Lung (tissue), 10 donors: ENCODE data around the gene DDTL. TPM values are rescaled to one million over a fixed set of nuclear protein-coding genes. Genes with fewer than 3 reads are reported as not detected.
"Not testable (repeated sequence)": the region's sequence is repeated elsewhere in the genome, so short reads cannot be mapped to it uniquely, and the experiment has no call there.

ENCODE experiments used
- ATAC-seq: fragments of 200-7000 bp; cut with Tn5 transposase; one replicate; pipeline ENCODE4 v1.9.1; 2020; ENCODE audit warnings: moderate number of reproducible peaks; ENCODE audit not compliant: insufficient read depth, low FRiP score
- DNase-seq, 3 donors: peaks; one replicate each; pipeline ENCODE4 v3.0.0-alpha.2; 2013 to 2017
- H3K27ac ChIP-seq, 2 donors: one replicate each; pipeline ENCODE4 v1.5.1; 2013; ENCODE audit warnings: mild to moderate bottlenecking in 2 of 2, moderate library complexity in 2 of 2, control low read depth in 1 of 2, inconsistent platforms in 1 of 2, low read depth in 1 of 2, low read length in 1 of 2
- H3K27me3 ChIP-seq, 3 donors: one replicate each; pipeline ENCODE4 v1.5.1; 2013; ENCODE audit warnings: low read length in 2 of 3; ENCODE audit not compliant: control insufficient read depth in 3 of 3, insufficient read depth in 3 of 3
- H3K36me3 ChIP-seq, 4 donors: one replicate each; pipeline ENCODE4 v1.5.1; 2013; ENCODE audit warnings: low read length in 4 of 4, mild to moderate bottlenecking in 1 of 4, moderate library complexity in 1 of 4; ENCODE audit not compliant: control insufficient read depth in 4 of 4, insufficient read depth in 4 of 4
- H3K4me1 ChIP-seq, 5 donors: one replicate each; pipeline ENCODE4 v1.5.1; 2013; ENCODE audit warnings: low read length in 5 of 5, mild to moderate bottlenecking in 2 of 5, moderate library complexity in 1 of 5; ENCODE audit not compliant: control insufficient read depth in 5 of 5, insufficient read depth in 5 of 5
- H3K4me3 ChIP-seq: one replicate; pipeline ENCODE4 v1.5.1; 2013; ENCODE audit warnings: mild to moderate bottlenecking, control low read depth, moderate library complexity
- H3K9ac ChIP-seq, 2 donors: one replicate each; pipeline ENCODE4 v1.5.1; 2013; ENCODE audit warnings: low read length in 2 of 2, control low read depth in 1 of 2; ENCODE audit not compliant: insufficient read depth in 1 of 2
- H3K9me3 ChIP-seq, 4 donors: one replicate each; pipeline ENCODE4 v1.5.1; 2013; ENCODE audit warnings: low read length in 3 of 4, mild to moderate bottlenecking in 1 of 4, moderate library complexity in 1 of 4; ENCODE audit not compliant: control insufficient read depth in 4 of 4, insufficient read depth in 3 of 4
- WGBS, 2 donors: extraction: QIAGEN DNeasy Blood & Tissue Kit; methylation state at CpG; one replicate each; pipeline ENCODE4 v1.1.7; 2013; 5-methylcytosine and 5-hydroxymethylcytosine counted together
- polyA plus RNA-seq, 2 donors: library from polyadenylated mRNA; stranded (reverse); fragments of 200-250 nt; gene quantifications; one replicate each; pipeline ENCODE4 v1.2.1, GENCODE V29; 2013
- total RNA-seq, 2 donors: library from RNA; depleted of rRNA in 1 of 2; stranded (reverse); fragments of >200 nt in 1 of 2; gene quantifications; one replicate each; pipeline ENCODE4 v1.2.1, GENCODE V29; 2014 to 2021
- donor health status: Bipolar disorder and iron deficiency.
- donor health status: healthy.
- donor health status: DM: yes; HTN: yes; CAD: no.

Gene DDTL
- total and polyA plus RNA-seq, 4 donors, result 0.37 to 4.4 (median 2.4) TPM

DNA sequence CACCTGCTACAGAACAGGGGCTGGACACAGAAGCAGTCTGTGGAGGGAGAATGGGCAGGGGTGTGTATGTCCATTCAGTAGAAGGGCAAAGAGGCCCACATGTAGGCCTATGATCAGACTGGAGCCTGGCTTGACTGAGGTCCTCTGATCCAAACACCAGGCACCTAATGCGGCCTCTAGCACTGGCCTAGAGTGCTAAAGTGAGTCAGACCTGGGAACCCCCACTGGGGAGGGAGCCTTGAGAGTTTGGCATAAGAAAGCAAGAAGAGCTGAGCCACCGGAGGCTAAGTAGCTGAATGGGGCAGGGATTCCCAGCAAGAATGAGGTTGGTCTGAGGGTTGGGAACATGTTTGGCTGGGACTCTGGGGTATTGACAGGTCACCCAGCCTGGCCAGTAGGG is 15.3 kb upstream of the DDTL start:
- H3K9me3 ChIP-seq, H3K4me3 ChIP-seq, H3K36me3 ChIP-seq, H3K9ac ChIP-seq, H3K27ac ChIP-seq, H3K4me1 ChIP-seq, H3K27me3 ChIP-seq, ATAC-seq, DNase-seq: not testable (repeated sequence)
- 85 to 97% methylated on average over 2 of the region's 2 CpGs for WGBS, 2 donors

DNA sequence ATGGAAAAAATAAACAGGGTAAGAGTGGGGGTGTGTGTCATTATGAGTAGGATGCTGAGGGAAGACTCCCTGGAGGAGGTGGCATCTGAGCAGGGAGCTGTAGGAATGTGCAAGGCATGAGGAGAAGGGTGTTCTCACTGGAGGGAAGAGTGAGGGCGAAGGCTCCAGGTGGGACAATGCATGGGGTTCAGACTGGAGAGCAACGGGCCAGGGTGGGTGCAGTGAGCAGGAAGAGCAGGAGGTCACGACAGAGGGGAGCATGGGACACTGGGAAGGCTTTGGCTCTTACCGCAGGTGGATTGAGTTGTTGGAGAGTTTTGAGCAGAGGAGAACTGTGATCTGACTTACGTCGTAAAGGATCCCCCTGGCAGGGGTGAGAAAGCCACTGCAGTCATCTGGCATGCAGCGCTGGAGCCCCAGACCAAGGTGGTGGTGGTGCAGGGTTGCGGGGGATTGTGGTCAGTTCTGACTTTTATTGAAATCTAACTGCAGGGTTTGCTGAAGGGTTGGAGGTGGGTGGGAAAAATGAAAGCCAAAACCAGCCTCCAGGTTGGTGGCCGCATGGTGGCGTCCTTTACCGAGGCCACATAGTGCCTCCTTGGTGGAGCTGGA is 13.8 kb upstream of the DDTL start:
- DNase-seq, result not testable (repeated sequence)
- 70 to 83% methylated on average over 10 to 11 of the region's 11 CpGs for WGBS, 2 donors

DNA sequence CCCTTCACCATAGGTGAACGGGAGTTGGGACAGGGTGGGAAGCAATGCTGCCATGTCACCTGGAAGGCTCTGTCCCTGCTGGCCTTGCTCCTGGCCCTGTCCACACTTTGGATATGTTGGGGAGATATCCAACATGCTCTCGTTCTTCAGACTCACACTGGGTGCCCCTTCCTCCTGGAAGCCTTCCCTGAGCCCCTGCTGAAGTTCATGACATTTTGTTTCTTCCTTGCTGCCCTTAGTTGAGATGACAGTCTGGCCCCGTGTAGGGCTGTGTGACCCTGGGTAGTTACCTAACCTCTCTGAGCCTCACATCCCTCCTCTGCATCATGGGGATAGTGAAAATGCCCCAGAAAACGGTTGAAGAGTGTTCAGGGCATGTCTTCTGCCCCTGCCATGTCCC is 13.2 kb upstream of the DDTL start:
- not testable (repeated sequence) for H3K4me1 ChIP-seq, H3K36me3 ChIP-seq, ATAC-seq, DNase-seq, H3K4me3 ChIP-seq, H3K9me3 ChIP-seq, H3K27ac ChIP-seq, H3K27me3 ChIP-seq, H3K9ac ChIP-seq
- 72 to 85% methylated on average over 4 of the region's 4 CpGs for WGBS, 2 donors

More for the DNA sequence above, 13.8 kb upstream of the DDTL start:
- not testable (repeated sequence) for H3K9ac ChIP-seq, H3K27ac ChIP-seq, H3K36me3 ChIP-seq, H3K4me3 ChIP-seq, H3K4me1 ChIP-seq, ATAC-seq, H3K9me3 ChIP-seq, H3K27me3 ChIP-seq

DNA sequence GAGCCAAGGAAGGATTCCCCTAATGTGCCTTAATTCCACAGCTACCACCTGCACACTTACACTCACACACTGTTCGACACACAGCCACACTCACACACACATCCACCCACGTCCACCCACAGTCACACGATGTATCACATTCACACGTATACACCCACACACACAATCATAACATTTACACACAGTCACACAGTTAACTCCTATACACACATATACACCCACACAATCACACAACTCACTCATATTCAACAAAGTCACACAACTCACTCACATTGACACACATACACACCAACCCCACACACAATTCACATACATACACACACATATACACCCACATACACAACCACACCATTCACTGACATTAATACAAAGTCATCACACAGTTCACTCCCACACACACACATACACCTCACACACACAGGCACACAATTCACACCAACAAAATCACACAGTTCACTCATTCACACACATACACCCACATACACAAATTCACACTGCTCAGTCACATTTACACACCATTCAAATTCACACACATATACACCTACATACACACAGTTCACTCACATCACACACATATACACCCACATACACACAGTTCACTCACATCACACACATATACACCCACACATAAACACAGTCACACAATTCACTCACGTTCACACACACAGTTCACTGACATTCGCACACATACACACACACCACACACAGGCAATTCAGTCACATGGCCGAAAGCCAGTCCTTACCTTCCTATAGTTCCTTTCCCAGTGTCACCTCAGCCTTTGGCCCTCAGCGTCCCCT is 12.3 kb upstream of the DDTL start:
- H3K27ac ChIP-seq, H3K9me3 ChIP-seq, H3K4me3 ChIP-seq, H3K4me1 ChIP-seq, H3K9ac ChIP-seq, DNase-seq, ATAC-seq, H3K27me3 ChIP-seq, H3K36me3 ChIP-seq: not testable (repeated sequence)
- 69 to 88% methylated on average over 8 of the region's 8 CpGs for WGBS, 2 donors

DNA sequence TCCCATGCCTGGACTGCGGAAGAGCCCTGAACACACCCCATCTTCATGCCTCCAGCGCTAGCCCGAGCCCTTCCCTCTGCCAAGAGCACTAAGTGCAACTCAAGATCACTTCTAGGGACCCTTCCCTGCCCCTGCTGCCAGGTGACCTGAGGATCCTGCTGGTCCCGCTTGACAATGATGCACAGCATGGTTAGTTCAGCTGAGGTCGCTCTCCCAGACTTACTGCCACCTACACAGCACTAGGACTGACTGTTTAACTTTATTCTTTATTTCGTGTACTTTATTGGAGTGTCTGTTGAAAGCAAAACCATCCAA is 11.7 kb upstream of the DDTL start:
- H3K9me3 ChIP-seq, H3K36me3 ChIP-seq, H3K27me3 ChIP-seq, DNase-seq, H3K4me3 ChIP-seq, H3K9ac ChIP-seq, ATAC-seq, H3K4me1 ChIP-seq, H3K27ac ChIP-seq: not testable (repeated sequence)
- 72 to 90% methylated on average over 5 to 6 of the region's 6 CpGs for WGBS, 2 donors

DNA sequence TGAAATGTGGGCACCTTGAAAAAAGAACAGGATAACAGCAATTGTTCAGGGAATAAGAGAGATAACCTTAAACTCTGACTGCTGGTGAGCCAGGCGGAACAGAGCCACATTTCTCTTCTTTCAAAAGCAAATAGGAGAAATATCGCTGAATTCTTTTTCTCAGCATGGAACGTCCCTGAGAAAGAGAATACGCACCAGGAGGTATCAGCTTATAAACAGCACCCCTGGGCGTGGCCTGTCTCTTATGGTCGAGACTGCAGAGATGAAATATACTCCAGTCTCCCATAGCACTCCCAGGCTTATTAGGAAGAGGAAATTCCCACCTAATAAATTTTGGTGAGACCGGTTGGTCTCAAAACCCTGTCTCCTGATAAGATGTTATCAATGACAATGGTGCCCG is 10.8 kb upstream of the DDTL start:
- not testable (repeated sequence) for H3K27me3 ChIP-seq, H3K27ac ChIP-seq, H3K36me3 ChIP-seq, ATAC-seq, DNase-seq, H3K9me3 ChIP-seq, H3K9ac ChIP-seq, H3K4me1 ChIP-seq, H3K4me3 ChIP-seq
- 78 to 87% methylated on average over 6 of the region's 8 CpGs for WGBS, 2 donors
